ENCODE results near the gene SLC39A12.
"Not testable (repeated sequence)": the region's sequence is repeated elsewhere in the genome, so short reads cannot be mapped to it uniquely, and the experiment has no call there.

SLC39A12 gene

DNA sequence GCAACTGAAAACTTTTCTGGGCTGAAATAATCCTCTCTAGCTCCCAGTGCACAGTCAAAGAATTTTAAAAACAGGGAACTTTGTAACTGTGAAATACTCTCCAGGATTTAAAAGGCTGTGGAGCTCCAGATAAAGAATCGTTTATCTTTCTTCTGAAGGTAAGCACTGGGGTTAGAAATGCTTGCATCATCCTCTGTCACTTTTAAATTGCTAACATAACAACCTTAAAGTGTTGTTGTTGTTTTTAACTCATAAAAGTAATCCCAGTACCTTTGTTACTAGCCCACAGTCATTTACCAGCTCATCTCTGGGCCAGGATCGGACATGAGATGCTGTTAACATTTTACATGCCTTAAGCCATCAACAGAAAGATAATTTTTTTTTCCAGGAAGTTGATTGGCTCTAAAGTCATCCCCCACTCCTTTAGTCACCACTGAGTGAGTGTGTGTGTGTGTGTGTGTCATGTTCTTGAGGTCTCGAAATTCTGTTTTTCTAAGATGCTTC, at the start of gene SLC39A12:
Gene SLC39A12 (plus strand): TSS at position 51 of the 504 bp plus-strand sequence. CDS start 1,359 bp downstream, outside the sequence.
- DNase-seq = no peak

DNA sequence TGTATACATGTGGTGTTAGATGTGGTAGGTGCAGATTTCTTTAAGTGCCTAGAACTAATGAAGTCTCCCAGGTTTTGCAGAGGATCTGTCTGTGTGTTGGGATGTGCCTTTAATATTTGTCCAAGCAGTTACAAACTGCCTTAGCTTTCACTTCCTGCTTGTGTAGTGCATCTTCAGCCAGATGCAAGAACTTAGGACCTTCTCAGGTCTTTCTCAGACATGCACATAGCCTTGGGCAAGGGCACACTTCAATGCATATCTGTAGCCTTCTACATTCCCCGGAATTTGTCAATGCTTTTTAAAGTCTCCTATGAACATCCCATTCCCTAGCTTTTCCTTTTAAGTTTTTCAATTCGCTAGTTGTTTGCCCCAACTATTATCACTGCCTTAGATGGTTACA, 47.2 kb upstream of the SLC39A12 start:
- DNase-seq = no peak

DNA sequence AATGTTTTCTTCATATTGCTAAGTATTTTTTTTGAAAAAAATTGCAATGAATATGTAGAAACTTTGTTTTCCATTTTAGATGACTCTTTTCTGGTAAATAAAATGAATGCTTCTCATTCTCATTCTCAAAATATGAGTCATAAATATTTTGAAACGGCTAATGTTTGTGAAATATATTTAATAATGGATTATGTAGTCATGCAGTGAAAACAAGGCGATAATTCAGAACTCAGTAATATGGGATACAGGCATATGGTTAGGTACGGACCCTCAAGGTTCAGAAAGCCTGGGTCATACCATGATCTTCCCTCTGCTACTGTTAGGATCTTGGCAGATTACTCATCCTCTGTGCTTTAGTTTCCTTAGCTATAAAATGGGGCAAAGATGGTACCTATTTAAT, 46.2 kb upstream of the SLC39A12 start:
- DNase-seq = no peak

DNA sequence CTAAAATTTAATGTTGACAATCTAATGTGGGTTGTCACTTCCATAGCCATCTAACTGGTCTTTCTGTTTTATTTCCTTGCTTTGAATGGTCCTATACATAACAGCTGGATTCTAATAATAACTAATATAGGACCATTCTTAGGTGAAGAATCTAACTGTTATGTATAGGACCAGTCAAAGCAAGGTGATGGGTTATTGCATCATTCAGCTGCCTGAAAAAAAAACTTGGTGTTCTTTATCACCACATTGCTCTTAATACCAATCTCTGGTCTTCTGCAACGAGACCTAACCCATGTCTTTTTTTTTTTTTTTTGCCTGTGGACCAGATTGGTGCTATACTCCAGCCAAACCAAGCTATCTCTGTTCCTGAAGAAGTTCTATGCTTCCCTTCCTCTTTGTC, 45.7 kb upstream of the SLC39A12 start:
- DNase-seq = no peak

DNA sequence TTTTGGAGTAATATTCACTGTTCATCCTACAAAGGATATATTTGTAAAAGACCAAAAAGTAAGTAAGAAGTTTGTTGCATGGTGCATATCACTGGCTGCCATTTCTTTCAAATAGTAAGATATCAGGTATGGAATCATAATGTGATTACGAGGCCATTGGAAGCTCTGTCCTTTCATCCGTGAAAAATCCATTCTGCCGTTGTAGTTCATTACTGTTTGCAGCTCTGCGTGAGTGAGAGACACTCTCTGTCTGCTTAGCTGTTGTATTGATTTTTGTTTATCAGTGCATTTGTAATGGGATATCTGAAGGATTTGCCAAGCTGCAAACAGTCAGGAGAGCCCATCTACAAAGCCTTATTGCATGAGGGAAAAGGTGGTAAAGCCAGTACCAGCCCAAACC, 44.1 kb upstream of the SLC39A12 start:
- DNase-seq = no peak

DNA sequence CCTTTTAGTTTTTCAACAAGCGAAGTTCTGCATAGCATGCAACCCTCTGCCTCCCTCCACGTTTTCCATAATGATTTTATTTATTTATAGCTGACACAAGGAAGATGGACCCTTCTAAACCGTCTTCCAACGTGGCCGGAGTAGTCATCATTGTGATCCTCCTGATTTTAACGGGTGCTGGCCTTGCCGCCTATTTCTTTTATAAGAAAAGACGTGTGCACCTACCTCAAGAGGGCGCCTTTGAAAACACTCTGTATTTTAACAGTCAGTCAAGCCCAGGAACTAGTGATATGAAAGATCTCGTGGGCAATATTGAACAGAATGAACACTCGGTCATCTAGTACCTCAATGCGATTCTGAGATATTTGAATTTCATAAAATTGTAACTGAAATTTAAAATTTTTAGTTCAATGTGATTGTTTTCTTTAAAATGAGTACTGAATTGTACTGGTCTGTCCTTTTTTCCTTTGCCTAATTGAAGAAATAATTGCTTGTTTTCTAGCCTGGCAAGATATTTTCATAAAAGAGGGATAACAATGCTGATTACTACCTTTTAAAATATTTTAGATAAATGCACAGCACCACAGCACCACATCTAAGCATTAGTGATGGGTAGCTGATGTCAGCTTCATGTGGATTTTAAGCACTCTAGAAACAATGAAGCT, 41.5 kb upstream of the SLC39A12 start:
- no peak for DNase-seq

DNA sequence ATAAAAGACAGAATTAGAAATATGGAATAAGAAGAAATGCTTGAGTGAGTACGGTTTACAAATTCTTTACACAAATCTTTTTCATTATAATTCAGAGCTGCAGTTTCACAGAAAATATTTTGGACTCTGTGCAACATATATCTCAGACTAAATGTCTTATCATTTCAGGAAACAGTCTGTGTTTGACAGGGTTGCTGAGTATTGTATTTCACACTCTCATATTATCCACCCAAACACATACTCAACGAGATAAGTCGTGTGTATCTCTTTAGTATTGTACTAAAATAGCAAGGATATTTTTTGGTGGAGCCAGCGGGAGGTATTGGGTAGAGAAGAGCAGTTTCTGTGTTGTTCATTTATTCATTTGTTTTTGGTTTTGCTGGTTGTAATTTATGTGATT, 39.0 kb upstream of the SLC39A12 start:
- DNase-seq = no peak

DNA sequence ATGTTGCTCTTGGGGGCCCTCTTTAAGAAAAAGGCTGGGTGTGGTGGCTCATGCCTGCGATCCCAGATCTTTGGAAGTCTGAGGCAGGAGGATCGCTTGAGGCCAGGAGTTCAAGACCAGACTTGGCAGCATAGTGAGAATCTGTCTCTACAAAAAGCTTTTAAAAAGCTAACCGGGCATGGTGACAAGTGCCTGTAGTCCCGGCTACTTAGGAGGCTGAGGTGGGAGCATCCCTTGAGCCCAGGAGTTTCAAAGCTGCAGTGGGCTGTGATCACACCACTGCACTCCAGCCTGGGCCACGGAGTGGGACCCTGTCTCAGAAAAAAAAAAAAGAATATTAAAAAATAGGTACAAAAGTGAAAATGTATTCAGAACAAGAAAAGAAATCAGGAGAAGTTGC, 38.1 kb upstream of the SLC39A12 start:
- DNase-seq = no peak

DNA sequence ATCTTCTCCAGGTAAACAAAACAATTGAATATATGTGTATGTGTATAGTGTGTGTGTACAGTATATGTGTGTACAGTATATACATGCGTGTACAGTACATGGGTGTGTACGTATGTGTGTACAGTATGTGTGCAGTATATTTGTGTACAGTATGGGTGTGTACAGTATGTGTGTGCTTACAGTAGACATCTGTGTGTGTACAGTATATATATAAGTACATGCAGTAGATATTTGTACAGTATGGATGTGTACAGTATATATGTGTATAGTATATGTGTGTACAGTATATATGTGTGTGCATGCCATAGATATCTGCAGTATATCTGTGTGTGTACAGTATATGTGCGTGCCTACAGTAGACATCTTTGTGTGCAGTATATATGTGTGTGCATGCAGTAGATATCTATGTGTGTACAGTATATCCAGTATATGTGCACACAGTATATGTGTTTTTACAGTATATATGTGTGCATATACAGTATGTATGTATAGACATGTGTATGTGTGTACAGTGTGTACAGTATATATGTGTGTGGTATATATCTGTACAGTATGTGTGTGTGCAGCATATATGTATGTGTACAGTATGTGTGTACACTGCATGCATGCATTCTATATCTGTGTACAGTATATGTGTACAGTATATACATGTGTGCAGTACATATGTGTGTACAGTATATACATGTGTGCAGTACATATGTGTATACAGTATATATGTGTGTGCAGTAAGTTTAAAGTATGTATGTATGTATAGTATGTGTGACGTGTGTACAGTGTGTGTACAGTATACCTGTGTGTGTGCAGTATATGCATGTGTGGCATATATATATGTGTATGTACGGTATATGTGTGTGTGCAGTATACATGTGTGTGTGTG, 37.3 kb upstream of the SLC39A12 start:
- DNase-seq = no peak

DNA sequence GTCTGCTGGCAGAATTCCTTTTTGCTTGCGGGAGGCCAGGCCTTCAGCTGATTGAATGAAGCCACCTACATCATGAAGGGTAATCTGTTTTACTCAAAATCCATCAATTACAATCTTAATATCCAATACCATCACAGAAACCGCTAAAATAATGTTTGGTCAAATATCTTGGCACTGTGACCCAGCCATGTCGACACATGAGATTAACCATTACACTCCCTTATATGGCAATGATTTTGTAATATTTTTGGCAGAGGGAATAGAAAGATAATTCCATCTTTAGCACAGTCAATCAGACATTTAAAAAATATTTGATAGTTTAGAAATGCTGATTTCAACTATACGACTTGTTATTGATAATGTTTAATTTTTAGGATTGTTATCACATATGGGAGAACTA, 36.5 kb upstream of the SLC39A12 start:
- DNase-seq = no peak

DNA sequence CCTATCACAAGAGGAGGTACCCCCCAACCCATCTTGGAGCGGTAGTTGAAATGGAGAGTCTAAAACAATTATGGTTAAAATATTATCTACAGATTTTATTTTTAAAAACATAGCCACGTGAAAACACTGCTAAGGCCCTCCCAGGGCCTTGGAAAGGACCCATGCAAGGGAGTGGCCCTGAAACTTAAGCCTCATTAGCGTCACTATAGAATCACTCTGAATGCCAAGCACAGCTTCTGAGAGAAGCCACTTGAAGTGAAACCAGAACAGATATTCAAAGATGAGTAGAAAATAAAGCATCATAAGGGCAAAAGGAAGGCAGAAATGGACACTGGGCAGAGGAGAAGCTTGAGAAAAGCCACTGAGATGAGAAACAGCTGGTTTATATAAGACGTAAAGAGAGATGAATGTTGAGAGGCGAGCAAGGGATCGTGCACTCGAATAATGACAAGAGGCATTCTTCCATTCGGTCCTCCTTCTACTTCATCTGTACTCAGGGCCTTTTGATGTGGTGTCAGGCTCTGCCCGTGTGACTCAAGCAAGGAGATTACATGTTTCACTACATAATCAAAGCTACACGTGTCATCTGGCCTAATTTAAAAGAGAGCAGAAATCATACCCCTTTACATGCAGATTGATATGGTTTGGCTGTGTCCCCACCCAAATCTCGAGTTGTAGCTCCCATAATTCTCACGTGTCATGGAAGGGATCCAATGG, 33.4 kb upstream of the SLC39A12 start:
- DNase-seq = no peak

DNA sequence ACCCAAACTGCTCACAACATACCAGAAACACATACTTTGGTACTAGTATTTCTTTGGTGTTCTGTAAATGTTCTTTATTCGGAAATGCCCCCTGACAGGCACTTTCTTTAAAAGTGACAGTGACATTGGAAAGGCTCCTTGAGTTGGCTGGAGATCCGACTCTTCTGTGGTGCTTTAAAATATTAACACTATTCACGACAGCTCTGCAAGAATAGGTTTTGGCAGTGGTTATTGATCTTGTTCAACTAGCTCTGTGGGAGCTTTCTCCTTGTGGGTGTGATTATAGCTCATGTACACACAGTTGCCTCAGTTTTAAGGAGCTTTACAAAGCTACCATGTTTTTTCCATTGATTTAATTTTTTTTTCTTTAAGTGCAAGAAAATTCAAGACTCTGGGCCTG, 30.3 kb upstream of the SLC39A12 start:
- DNase-seq = no peak

DNA sequence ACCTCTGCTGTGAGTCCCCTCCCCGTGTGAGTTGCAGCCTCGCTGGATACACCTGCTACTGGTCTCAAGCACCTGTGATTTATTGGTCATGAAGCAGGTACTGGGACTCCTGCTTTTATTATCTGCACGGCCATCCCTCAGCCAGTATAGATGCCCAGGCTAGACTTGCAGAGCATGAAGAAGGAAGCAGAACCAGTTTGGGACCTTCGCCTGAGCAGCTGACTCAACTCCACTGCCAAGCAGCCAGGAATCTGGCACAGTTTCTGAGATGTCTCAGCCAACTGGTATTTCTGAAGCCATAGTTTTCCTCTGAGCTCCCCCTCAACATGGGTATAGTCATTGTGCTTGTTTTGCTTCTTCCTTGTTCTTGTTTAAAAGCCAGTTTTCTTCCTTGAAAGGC, 28.0 kb upstream of the SLC39A12 start:
- no peak for DNase-seq

DNA sequence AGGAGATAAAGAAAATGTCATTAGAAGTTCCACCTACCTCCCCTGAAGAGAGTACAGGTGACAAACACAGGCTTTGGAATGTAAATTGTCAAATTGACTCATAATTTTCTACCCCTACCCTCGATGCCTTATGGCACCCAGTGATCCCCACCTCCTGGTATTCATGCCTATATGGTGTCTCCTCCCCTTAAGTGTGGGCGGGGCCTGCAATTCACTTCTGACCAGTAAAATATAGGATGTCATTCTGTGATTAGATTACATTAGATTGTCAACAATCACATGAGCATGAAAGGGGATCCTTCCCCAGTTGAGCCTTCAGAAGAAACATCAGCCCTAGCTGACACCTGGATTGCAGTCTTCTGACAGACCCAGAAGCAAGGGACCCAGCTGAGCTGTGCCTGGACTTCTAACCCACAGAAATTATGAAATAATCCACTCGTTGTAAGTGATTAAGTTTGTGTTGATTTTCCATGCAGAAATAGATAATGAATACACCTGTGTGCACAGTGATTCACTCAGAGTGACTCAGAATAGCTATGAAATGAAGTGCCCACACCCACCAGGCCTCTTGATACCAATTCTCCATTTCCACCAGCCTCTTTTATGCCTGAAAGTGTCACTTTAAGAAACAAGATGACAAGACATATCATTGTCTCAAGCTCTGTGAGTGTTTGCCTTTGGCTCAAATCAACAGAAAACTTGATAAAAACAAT, 8.5 kb upstream of the SLC39A12 start:
- DNase-seq = no peak

DNA sequence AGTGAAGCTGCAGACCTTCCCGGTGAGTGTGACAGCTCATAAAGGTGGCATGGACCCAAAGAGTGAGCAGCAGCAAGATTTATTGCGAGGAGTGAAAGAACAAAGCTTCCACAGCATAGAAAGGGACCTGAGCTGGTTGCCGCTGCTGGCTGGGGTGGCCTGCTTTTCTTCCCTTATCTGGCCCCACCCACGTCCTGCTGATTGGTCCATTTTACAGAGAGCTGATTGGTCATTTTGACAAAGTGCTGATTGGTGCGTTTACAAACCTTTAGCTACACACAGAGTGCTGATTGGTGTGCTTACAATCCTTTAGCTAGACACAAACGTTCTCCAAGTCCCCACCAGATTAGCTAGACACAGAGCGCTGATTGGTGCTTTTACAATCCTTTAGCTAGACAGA, 1.4 kb upstream of the SLC39A12 start:
- DNase-seq = not testable (repeated sequence)

DNA sequence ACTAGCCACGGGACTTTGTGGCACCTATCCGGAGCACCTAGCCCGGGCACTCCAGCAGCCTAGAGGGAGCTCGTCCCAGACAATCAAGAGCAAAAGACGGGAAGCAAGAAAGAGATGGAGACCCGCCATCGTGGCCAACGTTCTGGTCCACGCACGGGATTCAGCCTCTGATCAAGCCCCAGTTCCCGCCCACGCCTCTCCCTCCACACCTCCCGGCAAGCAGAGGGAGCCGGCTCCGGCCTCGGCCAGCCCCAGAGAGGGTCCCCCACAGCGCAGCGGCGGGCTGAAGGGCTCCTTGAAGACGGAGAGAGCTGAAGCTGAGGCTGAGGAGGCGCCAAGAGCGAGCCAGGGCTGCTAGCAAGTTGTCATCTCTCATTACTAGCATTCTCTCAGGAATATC, 992 bp upstream of the SLC39A12 start:
- DNase-seq = no peak

DNA sequence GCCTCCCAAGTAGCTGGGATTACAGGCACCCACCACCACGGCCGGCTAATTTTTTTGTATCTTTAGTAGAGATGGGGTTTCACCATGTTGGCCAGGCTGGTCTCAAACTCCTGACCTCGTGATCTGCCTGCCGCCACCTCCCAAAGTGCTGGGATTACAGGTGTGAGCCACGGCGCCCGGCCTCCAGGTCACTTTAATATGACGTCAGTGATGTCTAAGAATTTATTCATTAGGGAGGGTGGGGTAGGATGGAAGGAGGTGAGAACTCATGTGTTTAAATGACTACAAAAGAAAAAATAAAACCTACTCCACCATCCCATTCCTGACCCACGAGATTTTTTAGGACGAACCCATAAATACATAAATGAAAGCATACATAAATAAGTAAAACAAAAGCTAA, 2.7 kb downstream of the SLC39A12 start:
- not testable (repeated sequence) for DNase-seq

DNA sequence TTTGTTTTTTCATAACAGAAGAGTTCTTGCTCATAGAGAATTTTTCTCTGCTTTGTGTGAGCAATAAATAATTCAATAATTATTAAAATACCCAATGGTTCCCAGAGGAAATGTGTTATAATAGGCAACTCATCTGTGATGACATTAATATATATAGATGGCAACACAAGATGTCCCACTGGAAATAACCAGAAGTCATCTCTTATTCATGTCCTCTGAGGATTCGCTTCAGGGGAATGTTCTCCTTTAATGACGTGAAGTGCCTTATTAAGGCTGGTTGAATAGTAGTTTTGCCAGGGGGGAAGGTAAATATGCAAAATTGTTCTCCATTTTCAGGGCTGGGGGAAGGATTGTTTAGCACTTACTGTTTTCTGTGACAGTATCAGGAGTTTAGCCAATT, 3.1 kb downstream of the SLC39A12 start:
- DNase-seq = no peak

DNA sequence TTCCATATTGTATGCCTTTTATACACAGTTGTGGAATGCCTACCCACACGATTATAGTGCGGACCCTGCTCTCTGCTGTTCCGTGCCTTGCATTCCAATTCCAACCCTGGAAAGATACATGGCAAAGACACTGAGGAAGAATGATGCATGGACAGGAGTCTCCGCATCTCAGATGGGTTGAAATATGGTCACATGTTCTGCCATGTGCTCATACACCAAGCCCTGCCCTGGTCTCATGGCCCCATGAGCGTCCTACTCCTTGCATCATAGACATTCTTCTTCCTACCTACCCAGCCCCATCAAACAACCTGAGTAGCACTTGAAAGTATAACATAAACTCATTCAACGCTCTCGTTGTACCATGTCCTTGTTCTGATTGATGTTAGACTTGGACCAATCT, 6.3 kb downstream of the SLC39A12 start:
- DNase-seq = no peak

DNA sequence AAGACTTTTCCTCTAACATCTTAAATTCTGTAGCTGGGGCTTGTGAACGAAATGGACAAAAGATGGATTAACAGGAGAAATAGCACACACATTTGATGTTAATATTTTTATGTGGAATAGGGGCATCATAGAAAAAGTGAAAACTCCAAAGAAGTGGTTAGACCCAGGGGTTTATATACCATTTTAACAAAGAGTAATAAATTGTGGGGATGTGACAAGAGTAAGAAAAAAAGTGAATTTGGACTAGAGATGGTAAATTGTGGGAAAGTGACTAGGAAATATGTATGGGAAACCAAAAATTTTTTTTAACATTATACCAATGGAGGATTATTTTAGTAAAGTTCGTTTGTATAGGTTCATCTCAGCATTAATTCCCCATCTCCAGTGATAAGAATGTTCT, 8.2 kb downstream of the SLC39A12 start:
- no peak for DNase-seq

DNA sequence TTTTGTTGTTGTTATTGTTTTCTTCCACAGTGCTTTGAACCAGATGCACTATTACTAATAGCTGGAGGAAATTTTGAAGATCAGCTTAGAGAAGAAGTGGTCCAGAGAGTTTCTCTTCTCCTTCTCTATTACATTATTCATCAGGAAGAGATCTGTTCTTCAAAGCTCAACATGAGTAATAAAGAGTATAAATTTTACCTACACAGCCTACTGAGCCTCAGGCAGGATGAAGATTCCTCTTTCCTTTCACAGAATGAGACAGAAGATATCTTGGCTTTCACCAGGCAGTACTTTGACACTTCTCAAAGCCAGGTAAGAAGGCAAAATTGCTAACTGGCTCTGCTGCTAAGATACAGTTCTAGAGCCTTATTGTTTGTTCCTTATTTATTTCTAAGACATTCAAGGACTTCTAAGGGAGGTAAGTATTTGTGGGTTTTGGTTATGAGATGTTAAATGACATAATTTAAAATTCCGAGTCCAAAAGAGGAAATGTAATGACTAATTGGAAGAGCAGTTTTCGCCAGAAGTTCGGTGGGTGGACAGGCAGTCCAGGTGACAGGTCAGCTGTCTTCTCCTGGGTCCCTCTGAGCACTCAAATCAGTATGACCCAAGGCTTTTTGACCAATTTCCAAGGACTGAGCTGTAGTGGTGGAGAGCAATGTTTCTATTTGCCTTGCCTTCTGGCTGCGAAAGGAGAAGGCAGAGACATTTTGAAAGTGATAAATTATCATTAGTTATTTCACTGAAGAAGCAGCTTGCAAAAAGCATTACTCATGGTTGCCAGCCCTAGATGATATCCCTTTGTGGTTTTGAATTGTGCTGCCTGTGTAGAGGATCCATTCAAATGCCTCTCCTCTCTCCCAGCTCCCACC, 10.1 kb downstream of the SLC39A12 start:
- DNase-seq = no peak

DNA sequence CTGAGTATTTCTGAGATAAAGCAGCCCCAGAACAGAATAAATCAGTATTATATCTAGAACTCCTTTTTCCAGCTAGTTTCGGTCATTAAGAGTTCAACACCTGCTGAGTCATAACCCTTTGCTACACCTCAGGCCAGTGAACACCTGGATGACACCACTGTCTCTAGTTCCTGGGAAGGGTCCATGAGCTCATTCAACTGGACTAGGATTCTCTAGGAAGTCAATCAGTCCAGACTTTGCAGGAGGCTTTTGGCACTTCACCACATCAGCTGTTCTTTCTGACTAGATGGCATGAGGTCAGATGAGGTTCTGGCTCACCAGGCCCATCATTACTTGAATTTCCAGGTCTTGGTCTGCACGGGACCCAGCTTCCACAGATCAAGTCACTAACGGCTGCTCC, 11.7 kb downstream of the SLC39A12 start:
- DNase-seq = no peak
